ENCODE measurements around the gene SMAP2. TPM values are rescaled to one million over a fixed set of nuclear protein-coding genes. Genes with fewer than 3 reads are reported as not detected.
A peak's percentile ranks its signal among the peaks of the same experiment; 100 is the strongest.
"Not testable (repeated sequence)": the region's sequence is repeated elsewhere in the genome, so short reads cannot be mapped to it uniquely, and the experiment has no call there.

The SMAP2 gene
- 24.8 TPM for polyA plus RNA-seq (2013, experiment 1 of 2)
- 25.6 TPM for polyA plus RNA-seq (2013, experiment 2 of 2)

GRCh38 chr1:40373323-40374283 is at the start of gene SMAP2:
Gene SMAP2, plus strand, starts transcription at chr1:40373727. Its CDS starts 394 bp downstream, at chr1:40374121.
- Histone ChIP-seq H2BK12ac (ENCODE audit: low read length in 2 of 2) (peak within 1 kb of the TSS in 1 of 2 experiments; percentile 66), H3K27ac (ENCODE audit: low read length, poor library complexity, severe bottlenecking) (peak within 1 kb of the TSS; percentile 62), H3K9ac (ENCODE audit: low read length) (peak within 1 kb of the TSS; percentile 87), H3K36me3 (ENCODE audit: control insufficient read depth in 1 of 2, insufficient read depth in 2 of 2, low read depth in 1 of 2, low read length in 2 of 2) (no peaks in the 10 kb centered on the region), H2AK5ac (ENCODE audit: low read length, severe bottlenecking) (no peak within 1 kb of the TSS), H2BK15ac (ENCODE audit: low read depth, poor library complexity, severe bottlenecking) (peak within 1 kb of the TSS; percentile 52), H3K14ac (ENCODE audit: low read length in 2 of 2) (peak within 1 kb of the TSS in 1 of 2 experiments; percentile 97), H2AFZ (ENCODE audit: low read depth, low read length) (peak within 1 kb of the TSS; percentile 89), H2BK120ac (ENCODE audit: low read depth, low read length) (peak within 1 kb of the TSS; percentile 73), H2BK5ac (ENCODE audit: low read depth, low read length, poor library complexity, severe bottlenecking) (no peak within 1 kb of the TSS), H4K91ac (ENCODE audit: low read length) (peak within 1 kb of the TSS; percentile 80), H3K79me1 (replicated peaks; ENCODE audit: low read length, poor library complexity, severe bottlenecking) (peaks cover 17% of the 10 kb centered on the region), H3K4me2 (ENCODE audit: low read length, poor library complexity, severe bottlenecking) (peak within 1 kb of the TSS; percentile 100), H3K18ac (ENCODE audit: low read depth in 1 of 2, low read length in 2 of 2) (peak within 1 kb of the TSS; percentile 83 to 93), H3K4me3 (ENCODE audit: insufficient read depth in 1 of 2, low read depth in 1 of 2, low read length in 2 of 2) (peak within 1 kb of the TSS; percentile 92 to 93), H4K8ac (ENCODE audit: low read length) (peak within 1 kb of the TSS; percentile 88), H3K4ac (ENCODE audit: low read depth in 1 of 2, low read length in 2 of 2) (peak within 1 kb of the TSS; percentile 81 to 86), H3K9me3 (ENCODE audit: control insufficient read depth, low read length) (no peaks in the 10 kb centered on the region), H3K27me3 (ENCODE audit: control insufficient read depth in 1 of 2, insufficient read depth in 1 of 2, low read length in 2 of 2) (no peaks in the 10 kb centered on the region), H3K4me1 (ENCODE audit: control insufficient read depth, insufficient read depth, low read depth, low read length) (no peaks in the 10 kb centered on the region), H3K23ac (ENCODE audit: low read length in 2 of 2) (peak within 1 kb of the TSS in 1 of 2 experiments; percentile 67)
- DNase-seq: peak; percentile 96
- WGBS: 0% methylated on average over 50 of the region's 65 CpGs

GRCh38 chr1:40331403-40331802 is 42.1 kb upstream of the SMAP2 start:
- H2AK5ac ChIP-seq (ENCODE audit: low read length, severe bottlenecking); DNase-seq; H3K27me3 ChIP-seq (ENCODE audit: control insufficient read depth in 1 of 2, insufficient read depth in 1 of 2, low read length in 2 of 2); H2BK15ac ChIP-seq (ENCODE audit: low read depth, poor library complexity, severe bottlenecking); H4K91ac ChIP-seq (ENCODE audit: low read length); H3K4ac ChIP-seq (ENCODE audit: low read depth in 1 of 2, low read length in 2 of 2); H3K79me1 ChIP-seq (replicated peaks; ENCODE audit: low read length, poor library complexity, severe bottlenecking); H4K8ac ChIP-seq (ENCODE audit: low read length); H3K4me3 ChIP-seq (ENCODE audit: insufficient read depth in 1 of 2, low read depth in 1 of 2, low read length in 2 of 2); H3K36me3 ChIP-seq (ENCODE audit: control insufficient read depth in 1 of 2, insufficient read depth in 2 of 2, low read depth in 1 of 2, low read length in 2 of 2); H3K4me2 ChIP-seq (ENCODE audit: low read length, poor library complexity, severe bottlenecking); H3K9ac ChIP-seq (ENCODE audit: low read length); H3K9me3 ChIP-seq (ENCODE audit: control insufficient read depth, low read length); H2AFZ ChIP-seq (ENCODE audit: low read depth, low read length); H2BK12ac ChIP-seq (ENCODE audit: low read length in 2 of 2); H3K23ac ChIP-seq (ENCODE audit: low read length in 2 of 2); H3K27ac ChIP-seq (ENCODE audit: low read length, poor library complexity, severe bottlenecking); H3K18ac ChIP-seq (ENCODE audit: low read depth in 1 of 2, low read length in 2 of 2); H2BK5ac ChIP-seq (ENCODE audit: low read depth, low read length, poor library complexity, severe bottlenecking); H3K4me1 ChIP-seq (ENCODE audit: control insufficient read depth, insufficient read depth, low read depth, low read length); H3K14ac ChIP-seq (ENCODE audit: low read length in 2 of 2); H2BK120ac ChIP-seq (ENCODE audit: low read depth, low read length): not testable (repeated sequence)
- WGBS: no CpG with 5 or more reads among the region's 1 CpG

GRCh38 chr1:40332695-40333094 is 40.8 kb upstream of the SMAP2 start:
- no peak overlapping the region for H3K14ac ChIP-seq (ENCODE audit: low read length in 2 of 2)
- no peaks in the 10 kb centered on the region for H3K79me1 ChIP-seq (replicated peaks; ENCODE audit: low read length, poor library complexity, severe bottlenecking)
- H3K4me2 ChIP-seq (ENCODE audit: low read length, poor library complexity, severe bottlenecking): no peak overlapping the region

GRCh38 chr1:40337443-40337842 is 36.1 kb upstream of the SMAP2 start:
- no peak overlapping the region for H3K27ac ChIP-seq (ENCODE audit: low read length, poor library complexity, severe bottlenecking)
- no peak overlapping the region for H2BK120ac ChIP-seq (ENCODE audit: low read depth, low read length)
- H3K36me3 ChIP-seq (ENCODE audit: control insufficient read depth in 1 of 2, insufficient read depth in 2 of 2, low read depth in 1 of 2, low read length in 2 of 2): no peaks in the 10 kb centered on the region
- H3K4ac ChIP-seq (ENCODE audit: low read depth in 1 of 2, low read length in 2 of 2): no peak overlapping the region
- no peak overlapping the region for H3K4me2 ChIP-seq (ENCODE audit: low read length, poor library complexity, severe bottlenecking)
- no peak overlapping the region for H3K14ac ChIP-seq (ENCODE audit: low read length in 2 of 2)
- no peak for DNase-seq
- no peak overlapping the region for H2BK12ac ChIP-seq (ENCODE audit: low read length in 2 of 2)
- peaks cover 8% of the 10 kb centered on the region for H3K9me3 ChIP-seq (ENCODE audit: control insufficient read depth, low read length)
- H3K18ac ChIP-seq (ENCODE audit: low read depth in 1 of 2, low read length in 2 of 2): no peak overlapping the region
- H3K4me1 ChIP-seq (ENCODE audit: control insufficient read depth, insufficient read depth, low read depth, low read length): no peaks in the 10 kb centered on the region
- no peak overlapping the region for H2BK15ac ChIP-seq (ENCODE audit: low read depth, poor library complexity, severe bottlenecking)
- 91% methylated on average over 4 of the region's 8 CpGs for WGBS
- H2AK5ac ChIP-seq (ENCODE audit: low read length, severe bottlenecking): no peak overlapping the region
- no peak overlapping the region for H4K91ac ChIP-seq (ENCODE audit: low read length)
- no peak overlapping the region for H4K8ac ChIP-seq (ENCODE audit: low read length)
- no peak overlapping the region for H2BK5ac ChIP-seq (ENCODE audit: low read depth, low read length, poor library complexity, severe bottlenecking)
- no peak overlapping the region for H3K9ac ChIP-seq (ENCODE audit: low read length)
- H3K27me3 ChIP-seq (ENCODE audit: control insufficient read depth in 1 of 2, insufficient read depth in 1 of 2, low read length in 2 of 2): peaks cover 7 to 22% of the 10 kb centered on the region in 2 experiments
- H3K4me3 ChIP-seq (ENCODE audit: insufficient read depth in 1 of 2, low read depth in 1 of 2, low read length in 2 of 2): no peak overlapping the region
- H3K79me1 ChIP-seq (replicated peaks; ENCODE audit: low read length, poor library complexity, severe bottlenecking): no peaks in the 10 kb centered on the region
- H3K23ac ChIP-seq (ENCODE audit: low read length in 2 of 2): no peak overlapping the region
- H2AFZ ChIP-seq (ENCODE audit: low read depth, low read length): no peak overlapping the region

More at GRCh38 chr1:40332695-40333094, 40.8 kb upstream of the SMAP2 start:
- no peak overlapping the region for H3K18ac ChIP-seq (ENCODE audit: low read depth in 1 of 2, low read length in 2 of 2)
- no peak for DNase-seq
- no peak overlapping the region for H2BK5ac ChIP-seq (ENCODE audit: low read depth, low read length, poor library complexity, severe bottlenecking)
- no peak overlapping the region for H3K4ac ChIP-seq (ENCODE audit: low read depth in 1 of 2, low read length in 2 of 2)
- H3K27me3 ChIP-seq (ENCODE audit: control insufficient read depth in 1 of 2, insufficient read depth in 1 of 2, low read length in 2 of 2): peaks cover 0 to 3% of the 10 kb centered on the region in 2 experiments
- no peak overlapping the region for H3K27ac ChIP-seq (ENCODE audit: low read length, poor library complexity, severe bottlenecking)
- no peak overlapping the region for H3K23ac ChIP-seq (ENCODE audit: low read length in 2 of 2)
- no peaks in the 10 kb centered on the region for H3K9me3 ChIP-seq (ENCODE audit: control insufficient read depth, low read length)
- 93% methylated on average over 1 of the region's 1 CpG for WGBS
- no peak overlapping the region for H3K4me3 ChIP-seq (ENCODE audit: insufficient read depth in 1 of 2, low read depth in 1 of 2, low read length in 2 of 2)
- H2AK5ac ChIP-seq (ENCODE audit: low read length, severe bottlenecking): no peak overlapping the region
- no peaks in the 10 kb centered on the region for H3K4me1 ChIP-seq (ENCODE audit: control insufficient read depth, insufficient read depth, low read depth, low read length)
- no peak overlapping the region for H3K9ac ChIP-seq (ENCODE audit: low read length)
- no peak overlapping the region for H2BK120ac ChIP-seq (ENCODE audit: low read depth, low read length)
- H4K91ac ChIP-seq (ENCODE audit: low read length): no peak overlapping the region
- H2AFZ ChIP-seq (ENCODE audit: low read depth, low read length): no peak overlapping the region
- no peak overlapping the region for H4K8ac ChIP-seq (ENCODE audit: low read length)
- no peaks in the 10 kb centered on the region for H3K36me3 ChIP-seq (ENCODE audit: control insufficient read depth in 1 of 2, insufficient read depth in 2 of 2, low read depth in 1 of 2, low read length in 2 of 2)
- no peak overlapping the region for H2BK12ac ChIP-seq (ENCODE audit: low read length in 2 of 2)
- H2BK15ac ChIP-seq (ENCODE audit: low read depth, poor library complexity, severe bottlenecking): no peak overlapping the region

All from mesenchymal stem cell (in vitro differentiated cells and primary cell).